K562 (cell line): ENCODE results near the gene RNF181. TPM values are rescaled to one million over a fixed set of nuclear protein-coding genes. Genes with fewer than 3 reads are reported as not detected.
A peak's percentile ranks its signal among the peaks of the same experiment; 100 is the strongest.

ENCODE experiments used
- ATAC-seq: fragments of 200-7000 bp; cut with Tn5 transposase; 3 replicates; pipeline ENCODE4 v1.9.1; 2020; ENCODE audit warnings: moderate library complexity
- BruUV-seq: library from RNA; stranded (reverse); fragments of 400-500 nt; replicated peaks from 2 replicates; lab custom pipeline; 2021; lab: Mats Ljungman, UMichigan
- CTCF ChIA-PET: fragments of 300-600 bp; formaldehyde crosslinking; extraction: SDS; loops from one replicate; lab custom pipeline; 2021; ENCODE audit warnings: low intra/inter-chr PET ratio; lab: Yijun Ruan, JAX
- POLR2A ChIA-PET: fragments of 300-600, 350-650 bp; sonication (Branson Sonifier 250); formaldehyde crosslinking; extraction: SDS; loops from one replicate; lab custom pipeline; 2021; ENCODE audit warnings: antibody characterized with exemption, inconsistent platforms; lab: Yijun Ruan, JAX
- DNase-seq, 4 experiments: peaks; one replicate each; pipeline versions ENCODE4 v3.0.0 to v3.0.0-alpha.2; 2011 to 2018; ENCODE audit warnings: low spot score in 3 of 4, mixed read lengths in 3 of 4; ENCODE audit errors: extremely low read depth in 1 of 4
- FAIRE-seq: peaks from 2 replicates; lab custom pipeline; 2011; peaks lifted over from hg19 to GRCh38; lab: Jason Lieb, UNC
- H2AFZ ChIP-seq: 2 replicates; pipeline ENCODE4 v1.6.0; 2011; ENCODE audit warnings: low read depth, low read length, control low read depth, inconsistent platforms
- H3K27ac ChIP-seq: fragments of 200-600 bp; 3 replicates; pipeline ENCODE4 v1.8.0; 2011; ENCODE audit warnings: low read depth, mild to moderate bottlenecking, control low read depth, inconsistent platforms, low read length, moderate library complexity, mixed read lengths; ENCODE audit errors: extremely low read depth
- H3K27me3 ChIP-seq, 2 experiments: fragments of 300-600 bp in 1 of 2; 2 replicates in 1 of 2; 3 replicates in 1 of 2; pipeline versions ENCODE4 v1.6.0 to v1.8.0; 2011; ENCODE audit warnings: inconsistent platforms in 2 of 2, low read length in 2 of 2, mild to moderate bottlenecking in 1 of 2, mixed read lengths in 1 of 2, moderate library complexity in 1 of 2; ENCODE audit not compliant: control insufficient read depth in 2 of 2, insufficient read depth in 2 of 2
- H3K36me3 ChIP-seq: fragments of 300-600 bp; 3 replicates; pipeline ENCODE4 v1.8.0; 2011; ENCODE audit warnings: mild to moderate bottlenecking, low read length, inconsistent platforms; ENCODE audit not compliant: control insufficient read depth, insufficient read depth
- H3K4me1 ChIP-seq, 2 experiments: fragments of 200-600 bp in 1 of 2; replicated peaks in 1 of 2; 2 replicates in 1 of 2; 3 replicates in 1 of 2; pipeline versions ENCODE4 v1.5.1 to v1.8.0; 2011; ENCODE audit warnings: inconsistent platforms in 2 of 2, low read length in 2 of 2, mild to moderate bottlenecking in 1 of 2, mixed read lengths in 1 of 2, moderate library complexity in 1 of 2; ENCODE audit not compliant: control insufficient read depth in 2 of 2, insufficient read depth in 2 of 2
- H3K4me2 ChIP-seq: 2 replicates; pipeline ENCODE4 v1.6.1; 2011; ENCODE audit warnings: low read length, control low read depth, inconsistent platforms, mixed read lengths; ENCODE audit not compliant: insufficient read depth
- H3K4me3 ChIP-seq: fragments of 200-600 bp; sonication (generic), shearing (Covaris generic); 2 replicates; pipeline ENCODE4 v1.5.1; 2016; ENCODE audit warnings: control low read depth, inconsistent platforms
- H3K79me2 ChIP-seq: fragments of 200-600 bp; 3 replicates; pipeline ENCODE4 v1.8.0; 2011; ENCODE audit warnings: low read length, inconsistent platforms; ENCODE audit not compliant: control insufficient read depth, insufficient read depth
- H3K9ac ChIP-seq, 2 experiments: 2 replicates each; pipeline versions ENCODE4 v1.6.0 to v1.6.1; 2011; ENCODE audit warnings: low read depth in 2 of 2, low read length in 2 of 2, control low read depth in 1 of 2, inconsistent platforms in 1 of 2, mild to moderate bottlenecking in 1 of 2, mixed read lengths in 1 of 2; ENCODE audit not compliant: insufficient read depth in 1 of 2
- H3K9me1 ChIP-seq: one replicate; pipeline ENCODE4 v1.6.0; 2011; ENCODE audit warnings: inconsistent platforms, mild to moderate bottlenecking, low read length, moderate library complexity; ENCODE audit not compliant: control insufficient read depth, insufficient read depth
- H3K9me3 ChIP-seq: replicated peaks from 2 replicates; pipeline ENCODE4 v1.5.1; 2011; ENCODE audit warnings: low read depth, low read length, inconsistent platforms; ENCODE audit not compliant: control insufficient read depth, insufficient read depth
- H4K20me1 ChIP-seq: replicated peaks from 2 replicates; pipeline ENCODE4 v1.6.1; 2011; ENCODE audit warnings: low read length, inconsistent platforms, mixed read lengths; ENCODE audit not compliant: control insufficient read depth, insufficient read depth
- CUX1 ChIP-seq: fragments of 200-800 bp; sonication (Bioruptor generic); IDR thresholded peaks from 2 replicates; pipeline ENCODE4 v1.6.1; 2016; ENCODE audit warnings: missing genetic modification characterization, missing compliant biosample characterization
- SUPT5H ChIP-seq: fragments of 450-650 bp; IDR thresholded peaks from 2 replicates; pipeline ENCODE4 v1.6.1; 2016
- WGBS: fragments of 100-300 bp; shearing (Covaris generic); methylation state at CpG from one replicate; pipeline ENCODE4 v1.1.6; 2016; ENCODE audit warnings: low coverage, mixed read lengths; ENCODE audit not compliant: insufficient coverage; ENCODE audit errors: missing lambda C conversion rate; 5-methylcytosine and 5-hydroxymethylcytosine counted together
- in situ Hi-C: fragments of 300-500 bp; cut with MboI; formaldehyde crosslinking; loops from 4 replicates; pipeline ENCODE4 v1.15.0; 2018; ENCODE audit warnings: inconsistent platforms, mixed read lengths
- intact Hi-C: fragments of 100-400 bp; cut with micrococcal nuclease; formaldehyde crosslinking; loops from 2 replicates; pipeline ENCODE4 v1.14.2; 2022
- polyA plus RNA-seq, 8 experiments: library from polyadenylated mRNA; depleted of rRNA in 4 of 8; stranded (reverse) in 5 of 8; unstranded in 3 of 8; fragments of >200 nt; fragmentation: Nextera tagmentation in 2 of 8; fragmentation: Illumina TruSeq in 1 of 8; extraction: Ambion mirVana in 2 of 8; extraction: Trizol in 1 of 8; gene quantifications; 2 replicates each; pipeline versions ENCODE4 v1.2.1 to v1.2.3, GENCODE V29; 2011 to 2014; ENCODE audit warnings: inconsistent platforms in 1 of 8, missing spikeins in 1 of 8
- total RNA-seq, 7 experiments: library from RNA; depleted of rRNA in 6 of 7; stranded (reverse); fragments of >200 nt in 6 of 7; fragmentation: Illumina TruSeq in 2 of 7; extraction: Trizol in 2 of 7; gene quantifications; 2 replicates each; pipeline versions ENCODE4 v1.2.1 to v1.2.3, GENCODE V29; 2011 to 2021; ENCODE audit warnings: low replicate concordance in 1 of 7

Gene RNF181
- total and polyA plus RNA-seq, 9 of the 15 experiments (the other 6 are each of a cell fraction or from before 2014, with no cell fraction given) = 139 to 492 (median 253) TPM

GRCh38 chr2:85598594-85599340, 3.2 kb downstream of the RNF181 start:
- Histone ChIP-seq H3K9ac (peak overlapping the region in 1 of 2 experiments; percentile 31; a peak in 1 of 4 replicates), H3K27ac (no peak overlapping the region), H3K27me3 (no peaks in the 10 kb centered on the region), H2AFZ (no peak overlapping the region), H4K20me1 (no peaks in the 10 kb centered on the region), H3K4me3 (no peak overlapping the region), H3K9me1 (no peaks in the 10 kb centered on the region), H3K9me3 (no peaks in the 10 kb centered on the region), H3K4me2 (no peak overlapping the region), H3K79me2 (peaks cover 42% of the 10 kb centered on the region), H3K36me3 (peaks cover 28% of the 10 kb centered on the region; the same call in 2 of the 3 replicates), H3K4me1 (peaks cover 7 to 42% of the 10 kb centered on the region in 2 experiments; a peak in 4 of 5 replicates)
- ATAC-seq (no peak), FAIRE-seq (no peak), DNase-seq (no peak)
- no TSS peak for BruUV-seq
- in situ Hi-C loops (no loop called here), intact Hi-C loops (no loop called here)
- POLR2A ChIA-PET = interaction anchor here (0.6 to 4.5 kb wide), 3 partner anchors 8 to 129 kb away, joined by 3 to 25 read pairs (median 4); no protein-coding TSS in a partner anchor
- CTCF ChIA-PET = no interaction called here
- whole genome bisulfite sequencing = 82% methylated on average over 14 of the region's 14 CpGs
- TF ChIP-seq SUPT5H (0 out of 2 replicates have a peak, but pooled peaks have one; percentile 5), CUX1 (no peak)
- TF ChIP-seq, all 486 proteins: peak for 1
